ENCODE measurements around the gene ADGRD1.

Gene ADGRD1

GRCh38 chr12:131137009-131137835 is 183.5 kb downstream of the ADGRD1 start:
- DNase-seq (ENCODE audit: low read depth), result no peak

DNA sequence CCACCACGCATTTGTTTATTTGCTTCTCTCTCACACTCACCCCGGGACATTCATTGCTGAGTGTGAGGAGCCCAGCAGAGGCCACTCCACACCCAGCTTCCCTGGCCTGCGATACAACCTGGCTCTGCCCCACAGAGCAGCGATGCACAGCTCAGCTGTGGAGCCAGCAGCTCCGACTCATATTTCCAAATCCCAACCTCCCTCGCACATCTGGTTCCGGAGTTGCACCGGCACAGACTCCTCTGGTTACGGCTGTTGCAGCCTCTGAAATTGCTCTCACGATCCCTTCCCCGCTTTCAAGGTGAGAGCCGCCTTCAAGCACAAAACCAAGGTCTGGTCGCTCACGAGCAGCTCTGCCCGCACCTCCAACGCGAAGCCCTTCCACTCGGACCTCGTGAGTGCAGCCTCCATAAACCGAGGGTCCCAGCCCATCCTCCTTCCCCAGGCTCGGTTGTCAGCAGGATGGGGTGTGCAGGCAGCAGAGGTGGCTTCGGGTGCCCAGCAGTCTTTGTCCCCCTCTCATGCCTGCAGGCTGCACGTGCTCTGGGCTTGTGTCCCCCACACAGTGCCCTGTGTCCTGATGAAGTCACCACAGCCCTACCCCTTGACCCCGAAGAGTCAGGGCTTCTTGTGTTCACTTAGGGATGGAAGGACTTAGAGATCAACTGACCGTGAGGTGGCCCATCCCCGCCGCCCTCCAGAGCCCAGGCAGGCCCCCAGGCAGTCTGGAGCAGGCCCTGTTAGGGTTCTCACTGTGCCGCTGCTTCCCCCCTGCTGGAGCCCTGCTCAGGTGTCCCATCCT is 184.3 kb downstream of the ADGRD1 start:
- DNase-seq (ENCODE audit: low read depth), result no peak

- DNase-seq (ENCODE audit: low read depth), result no peak
Measured at GRCh38 chr12:131138638-131139362, 185.1 kb downstream of the ADGRD1 start.

DNA sequence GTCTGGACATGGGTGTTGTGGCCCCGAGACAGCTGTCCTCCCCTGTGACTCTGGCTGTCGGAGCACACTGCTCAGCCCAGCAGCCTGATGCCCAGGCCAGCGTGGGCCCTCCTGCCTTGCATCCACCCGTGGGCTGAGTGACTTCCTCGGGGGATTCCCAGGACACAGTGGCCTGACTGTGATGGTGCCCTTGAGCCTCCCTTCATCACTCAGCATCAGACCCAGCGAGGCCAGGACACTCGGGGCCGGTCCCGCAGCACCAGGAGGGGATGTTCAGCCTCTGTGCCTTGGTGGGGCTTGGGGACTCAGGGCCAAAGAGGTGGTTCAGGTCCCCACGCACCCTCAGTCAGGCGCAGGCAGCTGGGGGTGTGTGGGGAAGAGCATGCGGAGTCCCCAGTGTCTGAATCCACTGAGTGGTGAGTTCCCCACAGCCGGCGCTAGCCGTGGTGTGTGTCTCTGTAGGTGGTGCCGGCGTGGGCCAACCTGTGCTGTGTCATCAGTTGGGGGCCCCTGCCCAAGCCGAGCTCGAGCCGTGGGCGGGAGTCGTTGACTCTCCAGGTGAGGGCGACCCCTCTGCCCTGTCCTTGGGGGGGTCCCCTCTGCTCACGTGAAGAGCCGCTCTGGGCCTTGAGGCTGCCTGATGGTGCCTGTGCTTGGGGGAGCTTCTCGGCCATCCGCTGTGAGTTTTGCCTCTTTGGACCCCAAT is 185.8 kb downstream of the ADGRD1 start:
- DNase-seq (ENCODE audit: low read depth), result no peak

DNA sequence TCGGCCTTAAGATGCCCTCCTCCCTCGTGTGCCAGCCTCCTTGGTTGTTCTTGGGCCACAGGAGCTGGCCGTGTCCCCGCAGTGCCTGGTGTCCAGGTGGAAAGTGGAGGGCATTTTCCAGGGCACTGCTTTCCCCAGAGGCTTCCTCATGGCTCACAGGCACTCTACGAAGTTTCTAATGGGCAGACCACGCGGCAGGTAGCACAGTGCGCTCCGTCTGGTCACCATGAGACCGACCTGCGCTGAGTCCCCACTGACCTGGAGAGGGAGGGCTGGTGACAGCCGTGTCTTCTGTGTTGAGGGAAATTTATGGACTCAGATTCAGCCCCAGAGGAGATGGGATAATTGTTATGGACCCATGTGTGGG is 186.3 kb downstream of the ADGRD1 start:
- DNase-seq (ENCODE audit: low read depth), result no peak

- DNase-seq (ENCODE audit: low read depth), result no peak
Measured at GRCh38 chr12:131140697-131141096, 187.0 kb downstream of the ADGRD1 start.

DNA sequence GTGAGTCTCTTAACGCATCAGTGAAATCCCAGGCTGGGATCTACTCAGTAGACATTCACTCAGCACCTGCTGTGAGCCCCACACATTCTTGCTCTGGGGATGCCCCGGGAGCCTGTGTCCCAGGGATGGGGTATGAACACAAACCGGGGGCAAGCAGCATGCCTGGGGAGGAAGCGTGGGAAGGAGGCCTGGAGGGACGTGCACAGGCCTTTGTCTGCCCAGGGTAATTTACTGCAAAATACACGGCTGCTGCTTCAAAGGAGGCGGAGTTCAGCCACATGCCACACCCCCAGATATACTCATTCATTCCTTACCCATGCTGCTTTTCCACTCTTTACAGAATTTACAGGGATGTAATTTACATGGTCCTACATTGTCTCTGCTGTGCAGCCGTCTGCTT is 187.8 kb downstream of the ADGRD1 start:
- no peak for DNase-seq (ENCODE audit: low read depth)

GRCh38 chr12:131142891-131143657 is 189.4 kb downstream of the ADGRD1 start:
- DNase-seq (ENCODE audit: low read depth), result no peak

GRCh38 chr12:131146173-131146675 is 192.5 kb downstream of the ADGRD1 start:
- DNase-seq (ENCODE audit: low read depth), result no peak

- no peak for DNase-seq (ENCODE audit: low read depth)
Measured at GRCh38 chr12:131147293-131147692, 193.6 kb downstream of the ADGRD1 start.

DNA sequence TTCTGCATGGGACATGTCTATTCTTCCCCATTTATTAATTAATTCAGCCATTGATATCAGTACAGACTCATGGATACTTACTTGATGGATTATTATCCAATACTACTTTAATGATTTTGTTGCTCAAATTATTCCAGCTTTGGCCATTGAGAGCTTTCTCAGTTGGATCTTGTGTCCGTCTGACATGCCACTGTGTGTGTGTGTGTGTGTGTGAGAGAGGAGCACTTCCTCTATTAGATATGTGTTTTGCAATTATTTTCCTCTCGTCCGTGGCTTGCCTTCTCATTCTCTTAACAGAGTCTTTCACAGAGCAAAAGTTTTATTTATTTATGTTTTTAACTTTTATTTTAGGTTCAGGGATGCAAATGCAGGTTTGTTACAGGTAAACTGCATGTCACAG is 194.2 kb downstream of the ADGRD1 start:
- no peak for DNase-seq (ENCODE audit: low read depth)

- no peak for DNase-seq (ENCODE audit: low read depth)
Measured at GRCh38 chr12:131151558-131152345, 198.0 kb downstream of the ADGRD1 start.

DNA sequence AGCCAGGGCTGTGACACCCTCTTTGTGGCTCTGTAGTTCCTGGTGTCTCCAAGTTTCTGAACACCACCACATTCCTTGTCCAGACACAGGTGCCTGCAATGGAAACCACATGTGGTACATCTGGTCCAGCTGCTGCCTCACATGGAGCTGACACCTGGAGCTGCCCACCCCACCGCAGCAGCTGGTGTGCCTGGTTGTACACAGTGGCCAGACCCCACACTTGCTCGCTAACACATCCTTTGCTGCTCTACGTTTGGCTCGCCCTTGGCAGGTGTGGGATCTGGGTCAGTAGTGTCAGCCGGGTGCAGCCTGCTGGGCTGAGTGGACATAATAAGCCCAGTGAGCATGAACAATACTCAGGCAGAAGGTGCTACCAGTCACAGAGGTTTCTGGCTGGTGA is 198.9 kb downstream of the ADGRD1 start:
- DNase-seq (ENCODE audit: low read depth), result no peak

- DNase-seq (ENCODE audit: low read depth), result no peak
Measured at GRCh38 chr12:131153016-131153415, 199.3 kb downstream of the ADGRD1 start.

DNA sequence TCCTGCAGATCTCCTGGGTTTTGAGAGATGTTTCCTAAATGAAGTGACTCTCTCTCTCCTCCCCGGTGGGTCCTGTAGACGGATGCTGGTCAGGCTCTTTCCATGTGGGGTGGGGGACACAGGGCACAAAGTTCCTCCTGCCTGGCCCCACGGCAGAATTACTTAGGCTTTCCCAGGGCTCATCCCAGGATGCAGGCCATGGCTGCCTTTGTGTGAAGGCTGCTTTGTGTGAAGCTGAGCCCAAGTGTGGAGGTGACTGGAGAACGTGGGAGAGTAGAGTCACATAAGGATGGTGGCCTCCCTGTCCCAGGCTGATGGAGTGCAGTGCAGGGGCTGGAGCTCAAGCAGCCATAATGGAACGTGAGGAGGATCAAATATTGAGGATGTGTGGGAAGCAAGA is 200.2 kb downstream of the ADGRD1 start:
- DNase-seq (ENCODE audit: low read depth), result no peak

- no peak for DNase-seq (ENCODE audit: low read depth)
Measured at GRCh38 chr12:131155131-131155530, 201.4 kb downstream of the ADGRD1 start.

DNA sequence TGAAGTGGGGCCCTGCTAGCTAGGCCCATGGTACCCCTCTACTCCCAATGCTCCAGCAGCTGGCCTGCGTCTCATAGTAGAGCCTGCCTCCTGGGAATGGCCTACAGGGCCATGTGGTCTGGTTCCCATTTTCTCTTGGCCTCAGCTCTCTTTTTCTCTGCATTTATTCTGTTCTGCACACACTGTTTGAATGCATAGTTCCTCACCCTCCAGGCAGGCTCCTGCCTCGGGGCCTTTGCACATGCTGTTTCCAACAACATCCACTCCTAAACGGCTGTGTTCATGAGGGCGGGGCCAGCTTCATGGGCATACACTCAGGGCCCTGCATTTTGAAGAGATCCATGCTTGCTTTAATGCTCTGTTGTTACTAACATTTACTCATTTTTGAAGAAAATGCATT is 204.0 kb downstream of the ADGRD1 start:
- no peak for DNase-seq (ENCODE audit: low read depth)

DNA sequence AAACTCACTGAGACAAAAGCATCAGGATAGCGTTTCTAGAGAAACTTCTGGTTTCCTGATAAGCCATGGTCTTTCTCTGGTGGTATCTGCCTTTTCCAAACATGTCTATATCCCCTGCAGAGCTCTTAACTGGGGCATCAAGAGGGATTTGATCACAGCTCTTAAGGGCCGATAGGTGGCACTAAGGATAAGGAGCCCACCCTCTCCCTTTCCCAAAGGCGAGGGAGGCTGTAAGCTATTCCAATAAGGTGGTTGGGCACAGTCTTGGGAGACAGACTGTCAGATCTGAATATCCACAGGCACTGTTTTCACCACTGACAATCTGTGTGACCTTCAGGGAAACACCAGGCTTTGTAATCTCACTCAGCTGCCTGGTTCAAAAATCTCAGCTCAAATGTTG is 206.0 kb downstream of the ADGRD1 start:
- DNase-seq (ENCODE audit: low read depth), result no peak

- no peak for DNase-seq (ENCODE audit: low read depth)
Measured at GRCh38 chr12:131162113-131162512, 208.4 kb downstream of the ADGRD1 start.

GRCh38 chr12:131163189-131163738 is 209.6 kb downstream of the ADGRD1 start:
- no peak for DNase-seq (ENCODE audit: low read depth)

All from stimulated activated CD8-positive, alpha-beta memory T cell treated with anti-CD3 and anti-CD28 coated beads, Interleukin-15, amount 100 ng/mL, for 1 hour (primary cell).